ENCODE data around the gene RPL5.

RPL5 gene

DNA sequence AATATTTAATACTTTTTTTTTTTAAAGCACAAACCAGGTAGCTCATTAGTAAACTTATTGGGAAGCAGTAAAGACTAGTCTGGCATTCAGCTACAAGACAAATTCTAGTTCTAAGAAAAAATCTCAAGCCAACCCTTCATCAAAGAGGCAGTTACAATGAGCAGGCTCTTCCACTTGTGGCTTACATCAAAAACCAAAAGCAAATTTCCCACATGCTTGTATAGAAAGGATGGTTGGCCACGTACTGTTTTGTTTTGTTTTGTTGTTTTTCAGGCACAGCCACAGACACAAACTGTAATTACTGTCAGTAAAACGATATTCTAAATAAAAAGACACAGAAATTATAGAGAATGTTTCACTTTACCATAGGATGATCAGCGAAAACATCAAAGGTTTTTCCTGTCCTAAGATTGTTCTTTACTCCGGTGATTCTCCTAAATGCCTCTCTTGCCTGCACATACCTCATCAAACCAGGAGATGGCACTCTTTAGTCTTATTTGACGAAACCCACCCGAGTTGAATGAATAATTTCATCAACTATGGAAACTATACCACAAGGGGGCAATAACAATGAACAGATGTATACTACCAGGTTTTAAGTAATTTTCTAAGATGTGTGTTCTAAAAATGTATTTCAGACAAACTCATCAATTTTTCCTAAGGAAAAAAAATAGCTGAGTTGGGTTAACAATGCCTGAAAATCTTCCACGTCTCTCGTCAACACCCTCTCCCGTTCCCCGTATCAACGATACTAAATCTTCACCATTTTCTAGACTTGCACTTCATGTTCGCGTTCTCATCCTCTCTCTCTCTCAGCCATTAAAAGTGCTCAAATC is 26.9 kb downstream of the RPL5 start:
- DNase-seq: peak; percentile 38

DNA sequence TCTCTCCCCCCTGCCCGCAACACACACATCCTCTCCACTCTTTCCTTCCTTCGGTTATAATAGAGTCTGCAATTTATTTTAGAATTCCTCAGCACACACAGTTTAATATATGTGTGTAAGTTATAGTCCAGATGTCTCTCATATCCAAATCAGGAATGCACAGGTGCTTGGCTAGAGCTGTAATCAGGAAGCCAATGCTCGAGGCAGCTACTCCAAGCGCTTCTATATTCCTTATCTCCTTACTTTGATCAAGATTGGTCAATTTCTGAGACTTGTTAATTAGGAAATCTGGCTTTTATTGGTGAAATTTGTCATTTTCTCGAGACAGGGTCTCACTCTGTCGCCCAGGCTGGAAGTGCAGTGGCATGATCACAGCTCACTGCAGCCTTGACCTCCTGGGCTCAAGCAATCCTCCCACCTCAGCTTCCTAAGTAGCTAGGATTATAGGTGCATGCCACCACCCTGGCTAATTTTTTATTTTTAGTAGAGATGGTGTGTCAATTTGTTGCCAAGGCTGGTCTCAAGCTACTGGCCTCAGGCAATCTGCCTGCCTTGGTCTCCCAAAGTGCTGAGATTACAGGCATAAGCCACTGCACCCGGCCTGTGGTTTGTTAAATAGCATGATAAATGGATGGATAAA is 27.7 kb downstream of the RPL5 start:
- no peak for DNase-seq

DNA sequence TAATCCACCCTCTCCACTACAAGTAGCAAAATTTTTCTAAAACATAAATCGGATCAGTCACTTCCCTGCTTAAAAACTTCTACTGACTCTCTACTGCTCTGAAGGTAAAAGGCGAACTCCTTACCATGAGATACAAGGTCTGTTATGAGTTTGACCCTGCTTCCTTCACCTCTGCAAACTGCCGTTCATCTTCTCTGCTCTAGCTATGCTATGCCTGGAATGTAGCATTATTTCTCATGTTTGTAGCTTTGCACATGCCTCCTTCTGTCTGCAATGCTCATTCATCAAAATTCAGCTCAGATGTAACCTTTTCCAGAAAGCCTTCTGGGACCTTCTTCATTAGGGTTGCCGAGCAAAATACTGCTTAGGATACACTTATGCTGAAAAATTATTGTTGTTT is 30.8 kb downstream of the RPL5 start:
- DNase-seq: no peak

DNA sequence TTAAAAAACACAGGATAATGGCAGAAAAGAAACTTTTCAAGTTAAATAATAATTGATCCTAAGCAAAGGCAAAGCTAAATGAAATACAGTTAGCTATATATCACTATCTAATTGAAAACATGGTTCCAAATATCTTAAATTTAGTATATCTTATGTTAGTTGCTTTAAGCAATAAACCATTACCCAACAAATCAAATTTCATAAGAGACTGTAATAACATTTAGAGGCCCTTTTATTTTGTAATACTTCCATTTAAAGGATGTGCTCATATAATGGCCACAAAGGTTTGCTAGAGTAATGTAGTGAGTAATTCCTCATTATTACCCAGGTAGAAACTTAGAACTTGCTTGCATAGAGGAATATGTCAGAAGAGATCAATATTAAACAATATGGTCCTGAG is 32.3 kb downstream of the RPL5 start:
- no peak for DNase-seq

DNA sequence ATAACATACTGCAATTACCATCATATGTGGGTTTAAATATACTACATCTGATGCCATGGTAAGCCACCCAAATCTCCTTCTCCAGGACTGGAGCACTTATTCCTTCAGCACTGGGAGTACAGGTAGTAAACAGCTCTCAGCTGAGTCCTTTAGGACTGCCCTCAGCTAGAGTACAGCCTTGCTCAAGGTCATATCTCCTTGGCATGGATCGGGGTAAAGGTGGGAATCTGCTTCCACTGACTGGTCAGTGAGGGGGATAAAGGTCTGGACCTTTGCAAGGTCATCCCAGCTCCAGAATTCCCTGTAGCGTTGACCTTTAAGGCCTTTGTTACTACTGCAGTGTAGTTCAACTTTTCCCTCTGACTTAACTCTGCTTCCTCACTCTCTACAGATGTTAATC is 38.8 kb downstream of the RPL5 start:
- DNase-seq: no peak

DNA sequence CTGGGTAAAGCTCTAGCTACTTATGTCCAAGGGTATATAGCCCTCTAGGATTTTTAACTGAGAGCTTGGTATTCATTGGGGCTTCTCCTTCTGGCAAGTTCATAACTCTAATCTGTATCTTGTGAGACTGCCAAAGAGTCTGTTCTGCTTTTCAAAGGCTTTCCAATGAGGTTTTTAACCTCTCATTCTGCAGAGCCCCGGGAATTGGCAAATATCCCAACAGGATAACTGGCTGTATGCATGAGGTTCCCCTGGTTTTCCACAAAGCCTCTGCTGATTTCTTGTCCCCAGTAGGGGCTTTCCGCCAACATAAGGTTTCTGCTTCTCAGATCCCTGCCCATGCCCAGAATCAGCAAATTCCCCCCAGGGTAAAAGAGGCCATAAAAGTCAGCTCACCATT is 40.9 kb downstream of the RPL5 start:
- no peak for DNase-seq

DNA sequence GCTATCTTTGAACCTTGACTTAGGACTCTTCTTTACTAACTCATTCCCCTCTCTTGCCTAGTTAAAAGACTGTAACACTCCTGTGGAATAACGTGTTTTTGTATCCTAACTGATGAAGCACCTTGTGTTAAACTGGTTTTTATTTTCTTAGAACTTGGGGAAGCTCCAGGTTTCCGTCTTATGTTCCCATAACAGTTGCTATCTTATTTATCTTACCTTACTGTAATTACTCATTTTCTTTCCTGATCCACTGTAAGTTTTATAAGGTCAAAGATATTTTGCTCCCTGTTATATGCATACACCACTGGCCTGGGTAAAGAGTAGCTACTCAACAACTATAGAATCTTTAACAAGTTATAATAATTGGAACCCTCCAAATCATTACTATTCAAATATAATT is 43.1 kb downstream of the RPL5 start:
- DNase-seq: no peak

DNA sequence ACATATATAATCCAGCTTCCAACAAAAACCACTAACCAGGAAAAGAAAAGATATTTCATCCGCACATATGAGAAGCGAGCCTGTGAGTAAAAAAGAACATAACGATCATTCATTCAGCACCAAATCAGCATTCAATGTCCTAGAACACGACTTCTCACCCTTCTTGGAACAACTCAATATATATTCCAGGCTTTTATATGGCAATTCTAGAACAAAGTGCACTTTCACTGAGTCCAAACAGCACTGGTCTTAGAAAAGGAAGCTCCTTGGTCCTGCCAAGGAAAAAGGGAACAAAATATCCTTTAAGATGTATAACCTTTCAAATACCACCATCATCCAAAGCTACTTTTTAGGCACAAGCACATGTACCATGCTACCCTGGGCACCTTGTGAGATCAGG is 44.5 kb downstream of the RPL5 start:
- DNase-seq: no peak

DNA sequence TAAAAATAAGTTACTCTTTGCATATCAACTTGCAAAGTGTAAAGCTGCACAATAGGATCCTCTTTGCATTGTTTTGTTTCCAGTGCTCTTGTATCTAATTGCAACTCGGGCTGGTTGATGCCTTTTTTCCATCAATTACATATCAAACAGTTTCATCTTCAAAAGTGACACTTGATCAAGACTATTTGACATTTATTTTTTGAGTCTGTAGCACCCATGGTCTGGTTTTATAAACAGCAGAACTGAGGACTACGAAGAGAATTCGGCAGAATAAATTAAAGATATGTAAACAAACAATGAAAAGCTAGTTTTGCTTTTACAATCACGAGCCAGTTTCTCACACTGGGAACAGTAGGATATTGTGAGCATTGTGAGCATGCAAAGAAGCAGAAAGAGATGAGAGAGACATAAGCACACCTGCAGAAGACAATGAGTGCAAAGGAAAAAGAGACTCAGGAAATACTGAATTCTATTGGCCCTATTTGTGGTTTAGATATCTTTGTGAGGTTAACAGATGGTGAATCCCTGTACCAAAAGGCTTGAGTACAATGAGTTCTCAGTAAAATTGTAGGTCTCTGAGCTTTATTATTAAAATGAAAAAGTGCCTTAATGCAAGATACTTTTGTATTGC is 45.4 kb downstream of the RPL5 start:
- DNase-seq: no peak

DNA sequence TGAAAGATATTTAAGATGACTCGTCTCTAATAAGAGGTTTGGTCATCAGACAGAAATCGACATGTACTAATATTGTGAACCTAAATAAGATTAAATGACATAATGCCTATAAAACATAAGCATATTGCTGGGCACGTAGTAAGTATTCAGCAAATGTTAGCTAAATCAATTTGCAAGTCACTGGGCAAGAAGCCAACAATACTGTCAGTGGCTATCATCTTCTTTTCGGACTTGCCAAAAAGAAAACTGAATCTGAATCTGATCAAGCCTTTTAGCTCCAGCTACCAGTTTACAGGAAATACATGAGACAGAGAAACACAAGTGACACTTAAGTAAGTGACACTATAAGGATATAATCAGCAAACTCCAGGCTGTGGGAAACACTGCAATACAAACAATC is 46.0 kb downstream of the RPL5 start:
- no peak for DNase-seq

DNA sequence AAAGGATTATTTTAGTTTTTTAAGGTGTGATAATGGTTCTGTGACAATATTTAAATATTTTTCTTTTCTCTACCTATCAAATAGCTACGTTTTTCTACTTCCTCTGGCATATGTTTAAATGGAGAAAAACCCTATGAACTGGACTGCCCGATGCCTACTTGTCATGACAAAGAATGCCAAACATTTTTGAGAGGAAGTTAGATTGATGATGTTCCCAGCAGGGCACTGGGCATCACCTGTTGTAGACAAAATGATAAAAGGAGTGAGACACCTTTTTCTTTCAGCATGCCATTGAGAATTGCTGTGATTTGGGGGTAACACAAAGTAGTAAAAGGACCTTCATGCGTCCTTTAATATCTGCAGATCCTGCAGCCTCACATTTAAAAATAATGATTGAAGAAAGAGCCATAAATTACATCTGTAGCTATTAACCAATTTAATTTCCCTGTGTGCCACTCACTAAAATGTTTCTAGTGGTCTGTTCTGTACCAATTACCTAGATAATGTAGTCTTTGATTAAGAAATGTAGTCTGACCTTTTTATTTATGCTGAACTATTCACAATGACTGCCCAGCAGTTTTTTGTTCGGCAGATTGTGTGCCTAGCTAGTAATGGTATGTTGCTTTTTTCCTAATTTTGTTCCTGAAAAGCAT is 47.6 kb downstream of the RPL5 start:
- DNase-seq: no peak

DNA sequence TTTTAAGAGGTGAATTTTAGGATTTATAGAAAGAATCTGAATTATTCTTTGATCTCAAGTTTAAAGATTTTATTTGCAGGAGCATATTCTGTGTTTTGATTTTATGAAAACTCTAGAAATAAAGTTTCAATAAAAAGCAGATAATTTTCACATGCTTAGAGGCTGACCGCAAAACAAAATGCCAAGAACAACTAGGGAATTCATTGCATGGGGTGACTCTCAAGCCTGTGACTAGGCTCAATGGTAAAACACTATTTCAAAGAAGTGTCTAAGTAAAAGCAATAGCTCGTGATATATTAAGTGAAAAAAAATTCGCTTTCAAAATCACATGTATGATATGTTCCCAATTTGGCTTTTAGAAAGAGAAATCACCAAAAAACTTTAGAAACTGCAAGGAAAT is 49.6 kb downstream of the RPL5 start:
- no peak for DNase-seq

DNA sequence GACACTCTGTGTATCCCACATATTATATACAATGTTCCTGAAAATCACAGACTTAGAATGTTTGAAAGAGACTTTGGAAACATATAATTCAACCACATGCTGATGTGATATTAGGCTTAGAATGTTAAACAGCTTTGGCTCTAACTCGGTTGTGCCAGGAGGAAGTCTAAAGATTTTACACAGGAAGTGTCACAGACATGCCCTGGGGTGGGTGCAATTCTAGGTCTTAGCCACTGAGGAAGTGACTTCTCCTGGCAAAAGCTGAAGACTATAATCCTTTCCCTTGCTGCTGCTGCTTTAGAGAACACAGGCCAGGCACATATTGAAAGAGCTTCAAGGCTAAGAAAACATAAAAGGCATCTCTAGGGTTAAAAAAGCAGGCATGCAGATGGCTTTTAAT is 51.0 kb downstream of the RPL5 start:
- no peak for DNase-seq

DNA sequence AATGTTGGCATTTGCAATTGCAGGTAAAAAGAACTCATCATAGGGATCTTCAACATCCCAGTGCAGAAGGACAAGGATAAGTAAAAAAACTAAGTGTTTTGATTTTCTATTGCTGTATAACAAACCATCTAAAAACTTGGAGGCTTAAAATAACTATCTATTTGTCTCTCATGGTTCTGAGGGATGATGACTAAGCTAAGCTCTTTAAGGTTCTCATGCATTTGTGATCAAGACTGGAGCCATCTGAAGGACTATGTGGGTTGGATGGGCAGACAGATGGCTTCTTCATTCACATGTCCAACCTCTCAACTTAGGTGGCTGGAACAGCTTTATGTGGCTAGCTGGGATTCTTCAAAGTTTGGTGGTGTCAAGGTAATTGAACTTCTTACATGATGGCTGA is 51.5 kb downstream of the RPL5 start:
- DNase-seq: no peak

DNA sequence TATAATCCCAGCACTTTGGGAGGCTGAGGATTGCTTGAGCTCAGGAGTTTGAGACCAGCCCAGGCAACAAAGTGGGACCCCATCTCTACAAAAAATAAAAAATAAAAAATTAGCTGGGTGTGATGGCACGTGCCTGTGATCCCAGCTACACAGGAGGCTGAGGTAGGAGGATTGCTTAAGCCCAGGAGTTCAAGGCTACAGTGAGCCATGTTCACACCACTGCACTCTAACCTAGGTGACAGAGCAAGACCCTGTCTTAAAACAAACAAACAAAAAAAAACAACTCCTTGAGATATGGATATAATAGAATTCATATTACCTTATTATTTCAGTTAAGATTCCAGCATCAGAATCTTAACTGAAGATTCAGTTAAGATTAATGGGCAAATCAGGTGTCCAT is 52.4 kb downstream of the RPL5 start:
- DNase-seq: no peak

DNA sequence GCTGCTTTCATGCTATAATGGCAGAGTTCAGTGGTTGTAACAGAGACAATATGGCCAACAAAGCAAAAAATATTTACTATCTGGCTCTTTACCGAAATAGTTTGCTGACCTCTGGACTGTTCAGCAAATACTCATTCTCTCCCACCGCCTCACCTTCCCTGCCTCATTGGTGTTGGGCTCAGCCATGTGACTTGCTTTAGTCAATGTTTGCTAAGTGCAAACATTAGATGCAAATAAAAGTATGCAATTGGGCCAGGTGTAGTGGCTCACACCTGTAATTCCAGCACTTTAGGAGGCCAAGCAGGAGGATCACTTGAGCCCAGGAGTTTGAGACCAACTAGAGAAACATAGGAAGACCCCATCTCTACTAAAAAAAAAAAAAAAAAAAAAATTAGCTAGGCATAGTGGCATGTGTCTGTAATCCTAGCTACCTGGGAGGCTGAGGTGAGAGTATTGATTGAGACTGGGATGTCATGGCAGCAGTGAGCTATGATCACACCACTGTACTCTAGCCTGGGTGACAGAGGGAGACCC is 55.1 kb downstream of the RPL5 start:
- no peak for DNase-seq

DNA sequence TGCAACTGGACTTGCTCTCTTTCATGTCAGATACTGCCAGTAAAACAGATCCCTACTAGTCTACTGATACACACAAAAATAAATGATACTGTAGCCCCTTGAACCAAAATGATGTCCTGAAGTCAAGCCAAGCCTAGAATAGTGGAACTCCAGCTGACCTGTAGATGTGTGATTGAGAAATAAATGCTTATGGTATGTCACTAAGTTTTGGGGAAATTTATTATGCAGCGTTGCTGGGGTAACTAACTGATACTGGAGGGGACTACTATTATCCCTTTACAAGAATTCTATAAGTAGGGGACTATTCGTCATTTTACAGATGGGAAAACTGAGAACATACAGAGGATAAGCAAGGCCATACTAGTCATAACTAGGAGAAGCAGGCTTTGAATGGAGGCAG is 55.6 kb downstream of the RPL5 start:
- DNase-seq: no peak
